Lung (tissue), 12 donors: Measurements from ENCODE around the gene TEX29. TPM values are rescaled to one million over a fixed set of nuclear protein-coding genes. Genes with fewer than 3 reads are reported as not detected.

Experiments used
- ATAC-seq: fragments of 200-7000 bp; cut with Tn5 transposase; one replicate; pipeline ENCODE4 v1.9.1; 2020; ENCODE audit warnings: moderate number of reproducible peaks; ENCODE audit not compliant: insufficient read depth, low FRiP score
- DNase-seq, 3 donors: peaks; one replicate each; pipeline ENCODE4 v3.0.0-alpha.2; 2013 to 2017
- H3K27ac ChIP-seq, 2 donors: one replicate each; pipeline ENCODE4 v1.5.1; 2013; ENCODE audit warnings: mild to moderate bottlenecking in 2 of 2, moderate library complexity in 2 of 2, control low read depth in 1 of 2, inconsistent platforms in 1 of 2, low read depth in 1 of 2, low read length in 1 of 2
- H3K27me3 ChIP-seq, 3 donors: one replicate each; pipeline ENCODE4 v1.5.1; 2013; ENCODE audit warnings: low read length in 2 of 3; ENCODE audit not compliant: control insufficient read depth in 3 of 3, insufficient read depth in 3 of 3
- H3K36me3 ChIP-seq, 4 donors: one replicate each; pipeline ENCODE4 v1.5.1; 2013; ENCODE audit warnings: low read length in 4 of 4, mild to moderate bottlenecking in 1 of 4, moderate library complexity in 1 of 4; ENCODE audit not compliant: control insufficient read depth in 4 of 4, insufficient read depth in 4 of 4
- H3K4me1 ChIP-seq, 5 donors: one replicate each; pipeline ENCODE4 v1.5.1; 2013; ENCODE audit warnings: low read length in 5 of 5, mild to moderate bottlenecking in 2 of 5, moderate library complexity in 1 of 5; ENCODE audit not compliant: control insufficient read depth in 5 of 5, insufficient read depth in 5 of 5
- H3K4me3 ChIP-seq: one replicate; pipeline ENCODE4 v1.5.1; 2013; ENCODE audit warnings: mild to moderate bottlenecking, control low read depth, moderate library complexity
- H3K9ac ChIP-seq, 2 donors: one replicate each; pipeline ENCODE4 v1.5.1; 2013; ENCODE audit warnings: low read length in 2 of 2, control low read depth in 1 of 2; ENCODE audit not compliant: insufficient read depth in 1 of 2
- H3K9me3 ChIP-seq, 4 donors: one replicate each; pipeline ENCODE4 v1.5.1; 2013; ENCODE audit warnings: low read length in 3 of 4, mild to moderate bottlenecking in 1 of 4, moderate library complexity in 1 of 4; ENCODE audit not compliant: control insufficient read depth in 4 of 4, insufficient read depth in 3 of 4
- WGBS, 2 donors: extraction: QIAGEN DNeasy Blood & Tissue Kit; methylation state at CpG; one replicate each; pipeline ENCODE4 v1.1.7; 2013; 5-methylcytosine and 5-hydroxymethylcytosine counted together
- polyA plus RNA-seq, 2 donors: library from polyadenylated mRNA; stranded (reverse); fragments of 200-250 nt; gene quantifications; one replicate each; pipeline ENCODE4 v1.2.1, GENCODE V29; 2013
- total RNA-seq, 2 donors: library from RNA; depleted of rRNA in 1 of 2; stranded (reverse); fragments of >200 nt in 1 of 2; gene quantifications; one replicate each; pipeline ENCODE4 v1.2.1, GENCODE V29; 2014 to 2021
- TF ChIP-seq, protein P1 (sequence below): IDR thresholded peaks from 2 replicates; pipeline ENCODE4 v1.5.1; 2012; ENCODE audit warnings: mild to moderate bottlenecking; ENCODE audit errors: control extremely low read depth, extremely low read depth
- donor health status: control.
- donor health status: control.
- donor health status: Bipolar disorder and iron deficiency.
- donor health status: healthy.
- donor health status: DM: yes; HTN: yes; CAD: no.

The TEX29 gene
- total and polyA plus RNA-seq, 4 donors = 0.19 to 0.79 (median 0.25) TPM; not detected in 1

DNA sequence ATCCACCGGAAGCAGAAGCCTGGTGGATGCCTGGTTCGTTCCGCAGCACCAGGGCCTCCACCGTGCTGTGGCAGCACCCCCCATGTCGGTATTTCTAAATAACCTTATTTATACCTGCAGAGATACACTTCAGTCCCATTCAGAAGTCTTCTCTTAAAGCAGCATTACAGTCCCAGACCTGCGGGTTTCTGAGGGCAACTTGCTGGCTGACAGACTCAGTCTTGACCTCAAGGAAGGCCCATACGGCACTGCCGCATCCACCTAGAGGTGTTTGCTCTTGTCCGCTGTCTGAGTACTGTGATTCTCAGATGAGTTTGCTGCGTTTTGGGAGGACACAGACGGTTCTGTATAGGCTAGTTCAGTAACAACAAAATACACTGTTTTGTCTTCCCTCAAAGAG lies 16.9 kb upstream of the TEX29 start:
- Histone ChIP-seq H3K4me1 (no peaks in the 10 kb centered on the region), H3K36me3 (peaks cover 28 to 56% (median 54%) of the 10 kb centered on the region in 4 donors), H3K9ac (no peak overlapping the region), H3K4me3 (no peak overlapping the region), H3K9me3 (peaks cover 0 to 4% (median 0%) of the 10 kb centered on the region in 4 donors), H3K27me3 (no peaks in the 10 kb centered on the region), H3K27ac (no peak overlapping the region)
- WGBS, 2 donors = 97 to 98% methylated on average over 11 of the region's 11 CpGs
- TF ChIP-seq, protein P1, sequence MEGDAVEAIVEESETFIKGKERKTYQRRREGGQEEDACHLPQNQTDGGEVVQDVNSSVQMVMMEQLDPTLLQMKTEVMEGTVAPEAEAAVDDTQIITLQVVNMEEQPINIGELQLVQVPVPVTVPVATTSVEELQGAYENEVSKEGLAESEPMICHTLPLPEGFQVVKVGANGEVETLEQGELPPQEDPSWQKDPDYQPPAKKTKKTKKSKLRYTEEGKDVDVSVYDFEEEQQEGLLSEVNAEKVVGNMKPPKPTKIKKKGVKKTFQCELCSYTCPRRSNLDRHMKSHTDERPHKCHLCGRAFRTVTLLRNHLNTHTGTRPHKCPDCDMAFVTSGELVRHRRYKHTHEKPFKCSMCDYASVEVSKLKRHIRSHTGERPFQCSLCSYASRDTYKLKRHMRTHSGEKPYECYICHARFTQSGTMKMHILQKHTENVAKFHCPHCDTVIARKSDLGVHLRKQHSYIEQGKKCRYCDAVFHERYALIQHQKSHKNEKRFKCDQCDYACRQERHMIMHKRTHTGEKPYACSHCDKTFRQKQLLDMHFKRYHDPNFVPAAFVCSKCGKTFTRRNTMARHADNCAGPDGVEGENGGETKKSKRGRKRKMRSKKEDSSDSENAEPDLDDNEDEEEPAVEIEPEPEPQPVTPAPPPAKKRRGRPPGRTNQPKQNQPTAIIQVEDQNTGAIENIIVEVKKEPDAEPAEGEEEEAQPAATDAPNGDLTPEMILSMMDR = no peak
- DNase-seq = no peak
- no peak for ATAC-seq

DNA sequence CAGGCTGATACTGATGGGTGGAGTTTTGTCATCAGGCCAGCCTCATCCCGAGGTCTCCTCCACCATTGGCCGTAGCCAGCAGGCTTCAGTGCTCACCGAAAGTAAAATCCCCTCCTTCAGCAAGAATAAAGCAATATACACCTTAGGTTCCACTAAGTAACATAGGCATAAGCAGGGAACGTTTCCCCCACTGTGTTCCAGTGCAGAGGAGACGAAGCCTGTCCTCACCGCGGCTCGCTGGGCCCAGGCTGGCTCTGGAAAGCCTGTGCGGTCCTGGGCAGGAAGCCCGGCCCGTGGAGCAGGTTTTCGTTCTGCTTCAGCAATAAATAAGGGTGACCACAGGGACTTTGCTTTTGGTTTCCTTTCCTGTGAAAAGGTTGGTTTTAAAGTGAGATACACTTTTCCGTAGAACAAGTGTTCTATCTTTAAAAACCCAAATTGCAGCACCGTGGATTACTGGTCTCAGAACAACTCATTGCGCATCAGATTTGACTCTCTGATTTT lies 16.3 kb upstream of the TEX29 start:
- Histone ChIP-seq H3K27me3 (no peaks in the 10 kb centered on the region), H3K9me3 (peaks cover 0 to 4% (median 0%) of the 10 kb centered on the region in 4 donors), H3K9ac (no peak overlapping the region), H3K4me3 (no peak overlapping the region), H3K27ac (no peak overlapping the region), H3K4me1 (no peaks in the 10 kb centered on the region), H3K36me3 (peaks cover 28 to 54% (median 50%) of the 10 kb centered on the region in 4 donors)
- TF ChIP-seq, protein P1 = no peak
- WGBS, 2 donors = 90 to 95% methylated on average over 15 of the region's 15 CpGs
- DNase-seq (no peak), ATAC-seq (no peak)

- H3K36me3 ChIP-seq = peaks cover 25 to 54% (median 49%) of the 10 kb centered on the region in 4 donors
Measured at GRCh38 chr13:111304603-111305289, 15.7 kb upstream of the TEX29 start.

More at GRCh38 chr13:111304603-111305289, 15.7 kb upstream of the TEX29 start:
- DNase-seq (no peak), ATAC-seq (no peak)
- Histone ChIP-seq H3K9me3 (peaks cover 0 to 4% (median 0%) of the 10 kb centered on the region in 4 donors), H3K4me1 (no peaks in the 10 kb centered on the region), H3K9ac (no peak overlapping the region), H3K27ac (no peak overlapping the region), H3K4me3 (no peak overlapping the region), H3K27me3 (no peaks in the 10 kb centered on the region)
- TF ChIP-seq, protein P1 = no peak
- 96 to 98% methylated on average over 20 of the region's 20 CpGs for WGBS, 2 donors
